OCI-LY7 (cell line): ENCODE measurements around the gene PLCB1. TPM values are rescaled to one million over a fixed set of nuclear protein-coding genes. Genes with fewer than 3 reads are reported as not detected.

ENCODE experiments used
- BruUV-seq: library from RNA; stranded (reverse); fragments of 400-500 nt; replicated peaks from 2 replicates; lab custom pipeline; 2021; lab: Mats Ljungman, UMichigan
- CTCF ChIA-PET: fragments of 300-600 bp; sonication (Branson Sonifier 250); formaldehyde crosslinking; loops from one replicate; lab custom pipeline; 2022; ENCODE audit warnings: antibody characterized with exemption; ENCODE audit not compliant: unreplicated experiment; lab: Charles Lee
- POLR2A ChIA-PET: fragments of 300-600 bp; sonication (Branson Sonifier 250); formaldehyde crosslinking; loops from one replicate; lab custom pipeline; 2022; ENCODE audit warnings: antibody characterized with exemption; lab: Charles Lee
- DNase-seq: peaks from one replicate; pipeline ENCODE4 v3.0.0-alpha.2; 2015; ENCODE audit warnings: low spot score
- H2AFZ ChIP-seq: fragments of 200-600 bp; sonication (generic), shearing (Covaris generic); 2 replicates; pipeline ENCODE4 v1.6.1; 2014; ENCODE audit warnings: mild to moderate bottlenecking, antibody characterized with exemption, low read length, moderate library complexity
- H3K27ac ChIP-seq: fragments of 200-600 bp; sonication (generic); 2 replicates; pipeline ENCODE4 v1.5.1; 2014; ENCODE audit warnings: mixed run types, low read depth, mild to moderate bottlenecking, moderate library complexity, low read length, inconsistent platforms; ENCODE audit not compliant: poor library complexity, severe bottlenecking
- H3K36me3 ChIP-seq: fragments of 200-600 bp; sonication (generic); 2 replicates; pipeline ENCODE4 v1.6.1; 2014; ENCODE audit warnings: mild to moderate bottlenecking, antibody characterized with exemption, low read length, moderate library complexity, mixed read lengths; ENCODE audit not compliant: insufficient read depth
- H3K4me1 ChIP-seq: fragments of 200-600 bp; sonication (generic); 2 replicates; pipeline ENCODE4 v1.5.1; 2014; ENCODE audit warnings: mild to moderate bottlenecking, low read length; ENCODE audit not compliant: insufficient read depth, poor library complexity, severe bottlenecking
- H3K4me2 ChIP-seq: fragments of 200-600 bp; sonication (generic); 2 replicates; pipeline ENCODE4 v1.6.1; 2014; ENCODE audit warnings: mild to moderate bottlenecking, low read length
- H3K4me3 ChIP-seq: fragments of 200-600 bp; sonication (generic); 2 replicates; pipeline ENCODE4 v1.5.1; 2014; ENCODE audit warnings: mild to moderate bottlenecking, low read depth, low read length; ENCODE audit not compliant: poor library complexity, severe bottlenecking
- H3K79me2 ChIP-seq: fragments of 200-600 bp; sonication (generic); 2 replicates; pipeline ENCODE4 v1.6.1; 2016; ENCODE audit warnings: low read depth, mild to moderate bottlenecking, low read length, moderate library complexity, mixed read lengths; ENCODE audit not compliant: insufficient read depth
- H3K9me2 ChIP-seq: fragments of 200-600 bp; sonication (generic); 2 replicates; pipeline ENCODE4 v1.6.1; 2016; ENCODE audit warnings: mild to moderate bottlenecking, low read length, mixed read lengths; ENCODE audit not compliant: insufficient read depth
- H3K9me3 ChIP-seq: fragments of 200-600 bp; sonication (generic); 2 replicates; pipeline ENCODE4 v1.6.1; 2014; ENCODE audit warnings: mild to moderate bottlenecking, mixed run types, low read length, mixed read lengths
- H4K20me1 ChIP-seq: fragments of 200-600 bp; sonication (generic); 2 replicates; pipeline ENCODE4 v1.6.1; 2014; ENCODE audit warnings: mild to moderate bottlenecking, antibody characterized with exemption, low read length, moderate library complexity, mixed read lengths; ENCODE audit not compliant: insufficient read depth
- EZH2phosphoT487 ChIP-seq: fragments of 200-600 bp; sonication (generic); IDR thresholded peaks from 2 replicates; pipeline ENCODE4 v1.6.1; 2018; ENCODE audit warnings: low read depth, borderline replicate concordance, mild to moderate bottlenecking, mixed run types, antibody characterized with exemption, low read length, moderate library complexity, mixed read lengths
- intact Hi-C: fragments of 100-400 bp; cut with micrococcal nuclease; formaldehyde crosslinking; loops from one replicate; pipeline ENCODE4 v1.10.0; 2022; ENCODE audit not compliant: unreplicated experiment
- total RNA-seq, 2 experiments: library from RNA; depleted of rRNA in 1 of 2; stranded (reverse); fragments of >200 nt in 1 of 2; shearing (Covaris generic) in 1 of 2; gene quantifications; 2 replicates each; pipeline ENCODE4 v1.2.3, GENCODE V29; 2014 to 2022
- TF ChIP-seq, protein P1 (sequence below): fragments of 200-600 bp; sonication (generic); conservative IDR thresholded peaks from 2 replicates; pipeline ENCODE4 v1.5.1; 2014; ENCODE audit warnings: mild to moderate bottlenecking, antibody characterized with exemption, low read length, moderate library complexity, mixed read lengths

PLCB1 gene
- total RNA-seq, 2 experiments from 2014 or later = 14.6 to 30.5 TPM

DNA sequence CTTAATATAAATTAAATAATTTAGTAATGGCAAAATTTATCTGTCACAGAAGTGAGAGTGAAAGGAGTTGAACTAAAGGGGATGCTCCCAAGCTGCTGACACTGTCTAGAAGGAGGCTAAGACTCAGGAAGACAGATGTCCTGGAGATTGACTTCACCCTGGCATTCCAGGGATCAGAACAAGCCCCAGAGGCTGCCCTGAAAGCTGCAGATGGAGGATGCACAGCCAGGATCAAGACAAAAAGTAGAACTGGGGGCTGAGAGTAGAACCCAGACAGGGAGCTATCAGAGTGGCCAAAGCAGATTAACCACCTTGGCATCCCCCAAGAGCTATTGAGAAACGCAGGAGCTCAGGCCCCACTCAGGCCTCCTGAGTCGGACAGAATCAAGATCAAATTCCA is 747.6 kb downstream of the PLCB1 start:
- intact Hi-C loops = no loop called here
- H3K9me2 ChIP-seq = no peaks in the 10 kb centered on the region
- no TSS peak for BruUV-seq
- H3K27ac ChIP-seq = no peak overlapping the region
- H3K4me2 ChIP-seq = no peak overlapping the region
- no peak for TF ChIP-seq EZH2phosphoT487
- TF ChIP-seq, protein P1, sequence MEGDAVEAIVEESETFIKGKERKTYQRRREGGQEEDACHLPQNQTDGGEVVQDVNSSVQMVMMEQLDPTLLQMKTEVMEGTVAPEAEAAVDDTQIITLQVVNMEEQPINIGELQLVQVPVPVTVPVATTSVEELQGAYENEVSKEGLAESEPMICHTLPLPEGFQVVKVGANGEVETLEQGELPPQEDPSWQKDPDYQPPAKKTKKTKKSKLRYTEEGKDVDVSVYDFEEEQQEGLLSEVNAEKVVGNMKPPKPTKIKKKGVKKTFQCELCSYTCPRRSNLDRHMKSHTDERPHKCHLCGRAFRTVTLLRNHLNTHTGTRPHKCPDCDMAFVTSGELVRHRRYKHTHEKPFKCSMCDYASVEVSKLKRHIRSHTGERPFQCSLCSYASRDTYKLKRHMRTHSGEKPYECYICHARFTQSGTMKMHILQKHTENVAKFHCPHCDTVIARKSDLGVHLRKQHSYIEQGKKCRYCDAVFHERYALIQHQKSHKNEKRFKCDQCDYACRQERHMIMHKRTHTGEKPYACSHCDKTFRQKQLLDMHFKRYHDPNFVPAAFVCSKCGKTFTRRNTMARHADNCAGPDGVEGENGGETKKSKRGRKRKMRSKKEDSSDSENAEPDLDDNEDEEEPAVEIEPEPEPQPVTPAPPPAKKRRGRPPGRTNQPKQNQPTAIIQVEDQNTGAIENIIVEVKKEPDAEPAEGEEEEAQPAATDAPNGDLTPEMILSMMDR = no peak
- H3K4me3 ChIP-seq = no peak overlapping the region
- no peaks in the 10 kb centered on the region for H3K9me3 ChIP-seq
- no peaks in the 10 kb centered on the region for H3K4me1 ChIP-seq
- POLR2A ChIA-PET = no interaction called here
- DNase-seq = no peak
- H3K79me2 ChIP-seq = no peaks in the 10 kb centered on the region
- no peaks in the 10 kb centered on the region for H3K36me3 ChIP-seq
- CTCF ChIA-PET = no interaction called here
- H4K20me1 ChIP-seq = no peaks in the 10 kb centered on the region
- H2AFZ ChIP-seq = no peak overlapping the region

DNA sequence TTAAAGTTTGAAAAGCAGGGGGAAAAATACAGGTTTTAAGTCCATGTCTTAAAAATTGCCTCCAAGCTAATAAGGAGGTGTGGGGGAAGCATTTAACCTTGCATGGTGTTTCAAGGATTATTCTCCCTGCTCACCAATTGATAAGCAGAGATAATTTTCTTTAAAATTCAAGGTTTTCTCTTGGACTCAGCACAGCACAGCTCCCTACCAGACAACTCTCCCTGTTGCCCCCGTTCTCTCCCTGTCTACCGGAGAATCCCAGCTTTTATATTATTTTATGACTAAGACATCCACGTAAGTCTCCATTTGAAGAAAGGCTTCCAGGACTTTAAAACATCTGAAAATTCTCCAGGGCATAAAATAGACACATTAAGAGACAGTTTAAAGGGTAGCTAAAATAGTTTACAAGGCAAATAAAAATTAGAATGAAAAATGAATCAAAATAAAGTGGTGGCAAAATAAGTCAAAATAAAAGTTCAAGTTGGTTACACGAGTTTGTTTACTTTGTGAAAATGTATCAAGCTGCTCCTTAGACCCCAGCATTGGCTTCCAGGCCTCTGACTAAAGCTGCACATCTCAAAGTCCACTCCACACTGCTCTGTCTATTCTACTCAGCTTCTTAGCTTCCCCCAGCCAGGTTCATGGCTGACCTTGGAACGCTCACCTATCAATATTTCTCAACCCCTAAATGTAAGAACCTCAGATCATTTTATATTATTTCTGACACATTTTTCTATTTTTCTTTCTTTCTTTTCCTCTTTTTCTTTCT is 748.2 kb downstream of the PLCB1 start:
- no TSS peak for BruUV-seq
- Histone ChIP-seq H3K79me2 (no peaks in the 10 kb centered on the region), H3K9me2 (no peaks in the 10 kb centered on the region), H3K4me1 (no peaks in the 10 kb centered on the region), H3K4me2 (no peak overlapping the region), H3K9me3 (no peaks in the 10 kb centered on the region), H3K27ac (no peak overlapping the region), H2AFZ (no peak overlapping the region), H3K4me3 (no peak overlapping the region), H4K20me1 (no peaks in the 10 kb centered on the region), H3K36me3 (no peaks in the 10 kb centered on the region)
- intact Hi-C loops = no loop called here
- no peak for DNase-seq
- no peak for TF ChIP-seq EZH2phosphoT487
- TF ChIP-seq, protein P1 = no peak
- CTCF ChIA-PET = no interaction called here
- POLR2A ChIA-PET = interaction anchor here (0.7 kb wide), 1 partner anchor 1376 kb away, joined by 3 read pairs; no protein-coding TSS in a partner anchor

DNA sequence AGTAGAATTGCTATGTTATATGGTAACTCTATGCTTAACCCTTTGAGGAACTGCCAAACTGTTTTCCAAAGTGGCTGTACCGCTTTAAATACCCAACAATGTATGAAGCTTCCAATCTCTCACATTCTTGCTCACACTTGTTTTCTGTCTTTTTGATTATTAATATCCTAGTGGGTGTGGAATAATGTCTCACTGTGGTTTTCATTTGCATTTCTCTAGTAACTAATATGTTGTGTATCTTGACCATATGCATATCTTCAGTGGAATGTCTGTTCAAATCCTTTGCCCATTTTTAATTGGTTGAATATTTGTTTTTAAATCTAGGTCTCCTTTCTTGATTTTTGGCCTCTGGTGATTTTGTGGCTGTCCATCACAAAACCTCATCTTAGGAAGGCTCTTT is 759.0 kb downstream of the PLCB1 start:
- no peaks in the 10 kb centered on the region for H3K4me1 ChIP-seq
- intact Hi-C loops = no loop called here
- CTCF ChIA-PET = no interaction called here
- H2AFZ ChIP-seq = no peak overlapping the region
- peaks cover 15% of the 10 kb centered on the region for H3K9me3 ChIP-seq
- no peaks in the 10 kb centered on the region for H3K36me3 ChIP-seq
- no peak overlapping the region for H3K27ac ChIP-seq
- BruUV-seq = no TSS peak
- POLR2A ChIA-PET = no interaction called here
- TF ChIP-seq EZH2phosphoT487 = no peak
- TF ChIP-seq, protein P1 = no peak
- H4K20me1 ChIP-seq = no peaks in the 10 kb centered on the region
- H3K9me2 ChIP-seq = no peaks in the 10 kb centered on the region
- no peaks in the 10 kb centered on the region for H3K79me2 ChIP-seq
- DNase-seq = no peak
- no peak overlapping the region for H3K4me3 ChIP-seq
- no peak overlapping the region for H3K4me2 ChIP-seq
